T47D (cell line): ENCODE data around the gene OPTC.

ENCODE experiments used
- DNase-seq, 2 experiments: peaks; one replicate each; pipeline versions ENCODE4 v3.0.0 to v3.0.0-alpha.2; 2011 to 2012; ENCODE audit warnings: low read depth in 1 of 2, low spot score in 1 of 2
- JUND ChIP-seq: IDR thresholded peaks from 2 replicates; pipeline ENCODE4 v1.6.1; 2012; ENCODE audit warnings: low read depth
- in situ Hi-C: cut with HindIII; loops from 2 replicates; pipeline ENCODE4 v1.10.0; 2016; ENCODE audit warnings: low sequenced_read_pairs, low pct_unique_long_range_greater_than_20kb

The OPTC gene

DNA sequence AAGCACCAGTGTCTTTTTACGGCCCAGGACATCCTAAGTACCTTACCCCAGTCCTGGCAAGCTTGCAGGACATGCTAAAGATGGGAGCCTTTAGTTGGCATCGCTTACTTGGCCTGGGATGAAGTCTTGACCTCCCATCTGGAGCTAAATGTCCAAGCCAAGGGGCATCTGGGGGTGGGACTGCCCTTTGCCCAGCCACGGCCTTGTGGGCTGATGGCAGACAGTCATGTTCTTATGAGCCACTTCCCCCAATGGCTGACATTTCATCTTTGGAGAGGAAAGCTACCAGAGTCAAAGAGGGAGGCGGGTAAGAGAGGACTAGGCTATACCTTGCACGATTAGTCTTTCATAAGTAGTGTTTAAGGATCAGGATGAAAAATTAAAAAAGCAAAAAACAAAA lies 32.2 kb downstream of the OPTC start:
- DNase-seq, result no peak
- TF ChIP-seq JUND, result no peak
- in situ Hi-C loops, result no loop called here

DNA sequence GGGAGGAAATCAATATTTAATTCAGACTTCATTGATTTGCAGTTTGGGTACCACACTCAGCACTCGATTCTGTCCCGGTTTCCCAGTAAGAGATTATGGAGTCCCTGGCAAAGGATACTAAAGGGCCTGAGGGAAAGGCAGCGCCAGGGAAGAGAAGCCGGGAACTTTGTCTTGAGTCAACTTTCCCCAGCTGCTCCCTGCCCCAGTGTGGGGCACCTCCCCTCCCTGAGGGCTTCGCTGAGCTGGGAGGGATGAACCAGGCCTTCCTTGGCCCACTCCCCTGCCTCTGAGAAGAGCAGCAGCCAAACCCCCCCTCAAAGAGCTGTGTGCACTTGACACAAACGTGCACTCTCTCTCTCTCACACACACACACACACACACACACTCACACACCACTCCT lies 32.6 kb downstream of the OPTC start:
- no peak for TF ChIP-seq JUND
- DNase-seq, result no peak
- in situ Hi-C loops, result no loop called here

DNA sequence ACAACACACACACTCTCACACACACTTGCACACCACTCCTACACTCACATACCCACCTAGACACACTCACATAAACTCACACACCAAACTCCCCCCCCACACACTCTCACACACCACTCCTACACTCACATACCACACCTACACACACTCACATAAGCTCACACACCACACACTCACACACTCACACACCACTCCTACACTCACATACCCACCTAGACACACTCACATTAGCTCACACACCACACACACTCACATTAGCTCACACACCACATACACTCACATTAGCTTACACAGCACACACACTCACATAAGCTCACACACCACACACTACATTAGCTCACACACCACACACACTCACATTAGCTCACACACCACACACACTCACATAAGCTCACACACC lies 33.1 kb downstream of the OPTC start:
- no peak for TF ChIP-seq JUND
- in situ Hi-C loops, result no loop called here
- no peak for DNase-seq

DNA sequence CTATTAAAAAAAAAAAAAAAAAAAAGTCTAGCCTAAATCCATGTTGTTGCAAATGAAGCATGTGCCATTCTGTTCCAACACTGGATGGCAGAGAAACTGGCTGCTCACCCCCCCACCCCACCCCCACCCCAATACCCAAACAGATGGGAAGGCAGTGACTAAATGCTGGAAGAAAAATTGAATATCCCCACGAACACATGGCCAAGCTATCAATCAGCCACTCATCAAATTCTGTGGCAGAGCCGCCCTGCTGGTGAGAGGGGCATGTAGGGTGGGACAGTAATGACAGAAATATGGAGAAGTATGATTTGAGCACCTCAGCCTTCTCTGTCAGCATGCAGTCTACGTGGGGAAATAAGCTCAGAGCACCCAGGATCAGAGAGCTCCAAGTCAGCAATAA lies 34.1 kb downstream of the OPTC start:
- DNase-seq, result no peak
- TF ChIP-seq JUND, result no peak
- in situ Hi-C loops, result no loop called here

DNA sequence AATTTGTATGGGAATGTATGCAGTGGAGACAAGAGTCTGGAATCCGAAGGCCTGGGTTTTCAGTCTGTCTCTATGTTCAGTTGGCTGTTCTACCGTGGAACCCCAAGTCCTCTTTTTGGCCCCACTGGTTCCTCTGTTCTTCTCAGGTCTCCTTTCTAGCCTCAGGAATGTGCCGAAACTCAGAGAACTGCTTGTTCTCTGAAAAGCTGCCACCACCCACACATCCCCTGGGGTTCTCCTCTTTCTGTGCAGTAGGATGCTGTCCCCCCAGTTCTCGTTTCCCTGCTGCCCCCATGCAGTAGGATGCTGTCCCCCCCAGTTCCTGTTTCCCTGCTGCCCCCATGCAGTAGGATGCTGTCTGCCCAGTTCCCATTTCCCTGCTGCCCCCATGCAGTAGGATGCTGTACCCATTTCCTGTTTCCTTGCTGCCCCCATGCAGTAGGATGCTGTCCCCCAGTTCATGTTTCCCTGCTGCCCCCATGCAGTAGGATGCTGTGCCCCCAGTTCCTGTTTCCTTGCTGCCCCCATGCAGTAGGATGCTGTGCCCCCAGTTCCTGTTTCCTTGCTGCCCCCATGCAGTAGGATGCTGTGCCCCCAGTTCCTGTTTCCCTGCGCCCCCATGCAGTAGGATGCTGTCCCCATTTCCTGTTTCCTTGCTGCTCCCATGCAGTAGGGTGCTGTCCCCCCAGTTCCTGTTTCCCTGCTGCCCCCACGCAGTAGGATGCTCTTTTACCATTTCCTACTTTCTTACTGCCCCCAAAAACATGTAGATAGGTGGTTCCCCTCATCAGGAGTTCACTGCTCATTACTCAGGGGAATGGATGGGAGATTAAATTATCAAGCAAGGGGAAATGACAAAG lies 35.3 kb downstream of the OPTC start:
- no peak for TF ChIP-seq JUND
- in situ Hi-C loops, result no loop called here
- DNase-seq, result no peak

DNA sequence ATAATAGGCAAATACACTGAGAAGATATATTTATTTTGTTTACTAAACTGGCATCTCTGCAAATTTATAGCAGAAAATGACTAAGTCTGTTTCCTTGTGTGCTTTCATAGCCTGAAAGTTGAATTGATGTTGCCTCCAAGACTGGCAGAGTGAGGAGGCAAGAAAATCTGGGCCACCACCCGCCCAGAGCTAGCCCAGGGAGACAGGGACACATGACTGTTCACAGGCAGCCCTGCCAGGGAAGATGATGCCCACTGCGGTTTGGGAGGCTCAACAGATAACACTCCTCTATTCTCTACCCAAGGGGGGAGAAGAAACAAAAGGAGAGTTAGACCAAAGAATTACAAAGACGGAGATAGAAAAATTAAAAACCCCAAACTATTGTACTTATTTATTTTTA lies 37.1 kb downstream of the OPTC start:
- TF ChIP-seq JUND, result no peak
- in situ Hi-C loops, result no loop called here
- no peak for DNase-seq

DNA sequence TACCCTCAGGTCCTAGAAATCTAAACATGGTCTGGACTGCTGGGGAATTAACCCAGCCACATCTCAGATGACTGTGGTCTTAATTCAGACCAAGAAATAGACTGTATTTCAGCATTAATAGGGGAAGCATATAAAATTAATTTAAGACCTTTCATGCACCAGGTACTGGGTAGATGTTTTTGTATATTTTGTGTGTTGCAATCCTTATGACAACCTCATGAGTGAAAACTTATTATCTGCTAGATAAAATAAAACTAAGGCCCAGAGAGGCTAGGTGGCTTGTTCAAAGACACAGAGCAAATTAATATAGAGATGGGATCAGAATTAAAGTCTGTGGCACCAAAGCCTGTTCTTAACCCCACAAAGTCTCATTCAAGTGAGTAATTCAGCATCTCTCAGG lies 40.1 kb downstream of the OPTC start:
- no peak for DNase-seq
- TF ChIP-seq JUND, result no peak
- in situ Hi-C loops, result no loop called here

DNA sequence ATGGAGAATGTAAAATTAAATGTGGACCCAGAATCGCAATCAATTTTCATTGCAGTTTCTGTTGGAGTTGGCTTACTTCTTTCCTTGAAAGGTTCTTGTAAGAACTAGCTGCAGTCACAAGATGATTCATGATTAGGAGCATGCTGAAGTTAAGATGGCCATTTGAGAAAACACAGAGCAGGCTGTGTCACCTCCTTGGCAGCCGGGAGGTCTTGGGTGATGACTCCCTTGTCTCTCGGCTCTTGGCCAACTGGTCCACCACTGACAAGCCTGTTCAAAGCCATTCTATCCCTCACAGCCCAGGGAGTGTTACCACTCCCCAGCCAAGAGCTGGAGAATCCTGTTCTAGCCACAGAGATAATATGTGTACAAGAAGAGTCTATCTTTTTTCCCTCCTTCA lies 40.6 kb downstream of the OPTC start:
- no peak for TF ChIP-seq JUND
- in situ Hi-C loops, result no loop called here
- no peak for DNase-seq

DNA sequence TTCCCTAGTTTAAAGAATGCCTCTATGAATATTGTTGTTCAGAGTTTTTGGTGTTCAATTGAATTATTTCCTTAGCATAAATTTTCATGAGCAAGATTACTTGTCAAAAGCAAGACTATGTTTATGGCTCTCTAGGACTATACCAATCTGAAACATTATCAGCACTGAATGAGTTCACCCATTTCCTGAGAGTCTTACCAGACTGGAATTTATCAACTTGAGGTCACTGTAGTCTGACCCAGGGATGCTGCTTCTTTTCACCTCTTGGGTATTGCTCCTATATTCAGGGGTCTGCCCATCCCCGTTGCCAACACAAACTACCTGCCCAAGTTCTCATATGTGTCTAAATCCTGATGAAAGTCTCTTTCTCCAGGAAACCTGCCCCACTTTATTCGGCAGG lies 42.6 kb downstream of the OPTC start:
- no peak for TF ChIP-seq JUND
- in situ Hi-C loops, result no loop called here
- no peak for DNase-seq

DNA sequence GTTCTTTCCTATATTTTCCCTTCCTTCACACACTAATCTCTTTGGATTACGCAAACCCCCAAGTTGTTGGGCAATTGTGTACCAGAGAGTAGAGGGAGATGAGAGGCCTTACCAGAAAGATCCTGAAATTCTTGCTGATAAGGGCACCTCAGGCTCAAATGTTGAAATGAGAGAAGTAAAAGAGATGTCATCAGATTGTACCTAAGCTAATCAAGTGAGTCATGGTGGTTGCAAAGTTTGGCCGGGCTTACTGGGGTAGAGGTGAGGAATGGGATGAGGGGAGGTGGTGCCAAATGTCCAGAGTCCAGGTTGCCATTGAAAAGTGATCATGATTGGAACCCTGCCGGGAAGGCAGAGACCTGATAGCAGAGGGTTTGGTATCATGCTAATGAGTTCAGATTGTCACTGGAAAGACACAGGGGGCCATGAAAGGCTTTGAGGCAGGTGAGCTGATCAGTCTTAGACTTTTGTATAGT lies 43.1 kb downstream of the OPTC start:
- DNase-seq, result no peak
- in situ Hi-C loops, result no loop called here

DNA sequence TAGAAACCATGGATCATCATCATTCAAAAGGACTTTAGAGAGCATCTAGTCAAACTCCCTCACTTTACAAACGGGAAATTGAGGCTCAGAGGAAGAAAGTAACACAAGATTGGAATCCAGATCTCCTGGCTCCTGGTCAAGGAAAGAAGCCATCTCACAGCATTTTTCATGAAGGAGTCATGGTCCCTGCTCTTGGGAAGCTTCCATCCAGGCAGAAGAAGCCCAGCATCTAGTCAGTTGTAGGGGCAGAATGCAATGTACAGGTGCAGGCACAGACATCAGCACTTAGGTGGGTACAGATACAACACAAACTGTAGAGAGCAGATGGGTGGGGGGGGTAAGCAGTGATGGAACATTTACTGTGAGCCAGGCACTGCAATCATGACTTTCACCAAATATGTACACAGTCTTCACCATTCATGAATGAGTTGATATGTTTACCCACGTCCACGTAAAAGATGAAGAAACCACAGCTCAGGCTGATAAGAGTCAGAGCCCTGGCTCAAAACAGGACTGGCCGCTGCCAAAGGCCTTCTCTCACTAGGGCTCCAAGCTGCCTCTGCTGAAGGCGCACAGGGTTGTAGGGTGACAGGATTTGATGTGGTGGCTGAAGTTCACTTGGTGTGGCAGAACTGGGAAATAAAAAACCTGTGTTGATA lies 44.0 kb downstream of the OPTC start:
- no peak for DNase-seq
- no peak for TF ChIP-seq JUND
- in situ Hi-C loops, result no loop called here

More for the DNA sequence above, 43.1 kb downstream of the OPTC start:
- TF ChIP-seq JUND, result no peak

DNA sequence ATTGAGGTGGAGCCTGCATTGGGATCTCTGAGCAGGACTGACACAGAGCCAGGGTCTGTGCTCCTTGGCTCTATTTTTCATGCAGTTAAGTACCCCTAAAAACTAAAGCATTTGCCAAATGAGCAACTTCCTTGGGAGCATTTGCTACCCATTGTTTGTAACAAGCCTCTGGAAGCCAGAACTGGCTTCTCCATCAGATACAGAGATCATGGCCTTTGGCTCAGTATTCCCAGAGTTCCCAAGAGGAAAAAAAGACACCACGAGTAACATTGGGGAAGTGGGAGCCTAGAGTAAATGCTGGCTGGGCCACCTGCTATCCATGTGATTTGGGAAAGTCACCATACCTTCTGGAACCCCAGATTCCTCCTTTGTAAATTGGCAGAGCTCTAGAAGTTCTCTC lies 44.8 kb downstream of the OPTC start:
- in situ Hi-C loops, result no loop called here
- TF ChIP-seq JUND, result no peak
- DNase-seq, result no peak

DNA sequence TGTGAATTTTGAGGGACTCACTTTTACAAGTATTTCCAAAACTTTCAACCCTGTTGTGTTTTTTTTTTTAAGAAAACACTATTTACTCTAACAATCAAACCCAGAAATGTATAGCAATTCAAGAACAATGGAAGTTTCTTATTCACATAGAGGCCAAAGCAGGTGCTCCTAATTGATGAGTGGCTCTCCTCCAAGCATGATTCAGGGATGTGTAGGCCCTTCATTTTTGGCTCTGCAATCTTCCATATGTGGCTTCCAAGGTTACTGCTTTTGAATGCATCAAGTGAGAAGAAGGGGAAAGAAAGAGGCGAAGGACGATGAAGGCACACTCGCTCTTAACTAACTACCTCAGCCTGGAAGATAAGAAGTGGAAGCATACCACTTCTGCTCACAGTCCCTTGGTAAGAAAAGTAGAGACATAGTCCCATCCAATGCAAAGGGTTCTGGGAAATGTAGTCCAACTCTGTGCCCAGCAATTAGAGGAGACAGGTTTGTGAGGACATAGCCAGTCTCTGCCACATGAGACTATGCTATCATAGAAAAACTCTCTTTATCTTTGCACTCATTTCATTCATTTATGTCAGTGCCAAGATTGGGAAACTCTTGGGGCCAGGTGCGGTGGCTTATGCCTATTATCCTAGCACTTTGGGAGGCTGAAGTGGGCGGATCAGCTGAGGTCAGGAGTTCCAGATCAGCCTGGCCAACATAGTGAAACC lies 46.0 kb downstream of the OPTC start:
- in situ Hi-C loops, result no loop called here
- DNase-seq, result peak in 1 of 2 experiments; percentile 15
- TF ChIP-seq JUND, result no peak
